Measurements from ENCODE around the gene MPIG6B.

MPIG6B gene, protein sequence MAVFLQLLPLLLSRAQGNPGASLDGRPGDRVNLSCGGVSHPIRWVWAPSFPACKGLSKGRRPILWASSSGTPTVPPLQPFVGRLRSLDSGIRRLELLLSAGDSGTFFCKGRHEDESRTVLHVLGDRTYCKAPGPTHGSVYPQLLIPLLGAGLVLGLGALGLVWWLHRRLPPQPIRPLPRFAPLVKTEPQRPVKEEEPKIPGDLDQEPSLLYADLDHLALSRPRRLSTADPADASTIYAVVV

DNA sequence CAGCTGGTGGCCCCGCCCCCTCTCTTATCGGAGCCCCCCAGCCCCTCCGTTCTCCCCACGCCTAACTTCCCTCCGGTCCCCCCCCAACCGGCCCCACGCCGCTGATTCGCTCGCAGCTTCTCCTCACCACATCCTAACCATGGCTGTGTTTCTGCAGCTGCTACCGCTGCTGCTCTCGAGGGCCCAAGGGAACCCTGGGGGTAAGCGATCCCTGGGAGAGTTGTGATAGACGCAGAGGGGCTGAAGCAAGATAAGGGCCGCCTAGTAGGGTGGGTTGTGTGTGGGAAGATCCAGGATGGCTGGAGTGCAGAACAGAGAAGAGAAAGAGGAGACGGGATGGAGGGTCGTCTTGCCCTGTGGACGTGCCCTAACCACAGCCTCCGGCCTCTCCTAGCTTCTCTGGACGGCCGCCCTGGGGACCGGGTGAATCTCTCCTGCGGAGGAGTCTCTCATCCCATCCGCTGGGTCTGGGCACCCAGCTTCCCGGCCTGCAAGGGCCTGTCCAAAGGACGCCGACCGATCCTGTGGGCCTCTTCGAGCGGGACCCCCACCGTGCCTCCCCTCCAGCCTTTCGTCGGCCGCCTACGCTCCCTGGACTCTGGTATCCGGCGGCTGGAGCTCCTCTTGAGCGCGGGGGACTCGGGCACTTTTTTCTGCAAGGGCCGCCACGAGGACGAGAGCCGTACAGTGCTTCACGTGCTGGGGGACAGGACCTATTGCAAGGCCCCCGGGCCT lies at the start of gene MPIG6B:
Gene MPIG6B, plus strand, starts transcription at position 129 of the 735 bp plus-strand sequence. Its CDS starts 11 bp downstream, at position 140.
- ChIA-PET POLR2A (interaction anchor here (0.6 kb wide), 1 partner anchor 39 kb away, joined by 5 read pairs; no protein-coding TSS in a partner anchor), CTCF (interaction anchor here (0.9 to 2.0 kb wide), 5 partner anchors 9 to 39 kb away, joined by 3 to 7 read pairs (median 4); partner anchors contain the start of gene CLIC1)
- DNase-seq (ENCODE audit: extremely low spot score), result no peak
- TF ChIP-seq, protein P1, sequence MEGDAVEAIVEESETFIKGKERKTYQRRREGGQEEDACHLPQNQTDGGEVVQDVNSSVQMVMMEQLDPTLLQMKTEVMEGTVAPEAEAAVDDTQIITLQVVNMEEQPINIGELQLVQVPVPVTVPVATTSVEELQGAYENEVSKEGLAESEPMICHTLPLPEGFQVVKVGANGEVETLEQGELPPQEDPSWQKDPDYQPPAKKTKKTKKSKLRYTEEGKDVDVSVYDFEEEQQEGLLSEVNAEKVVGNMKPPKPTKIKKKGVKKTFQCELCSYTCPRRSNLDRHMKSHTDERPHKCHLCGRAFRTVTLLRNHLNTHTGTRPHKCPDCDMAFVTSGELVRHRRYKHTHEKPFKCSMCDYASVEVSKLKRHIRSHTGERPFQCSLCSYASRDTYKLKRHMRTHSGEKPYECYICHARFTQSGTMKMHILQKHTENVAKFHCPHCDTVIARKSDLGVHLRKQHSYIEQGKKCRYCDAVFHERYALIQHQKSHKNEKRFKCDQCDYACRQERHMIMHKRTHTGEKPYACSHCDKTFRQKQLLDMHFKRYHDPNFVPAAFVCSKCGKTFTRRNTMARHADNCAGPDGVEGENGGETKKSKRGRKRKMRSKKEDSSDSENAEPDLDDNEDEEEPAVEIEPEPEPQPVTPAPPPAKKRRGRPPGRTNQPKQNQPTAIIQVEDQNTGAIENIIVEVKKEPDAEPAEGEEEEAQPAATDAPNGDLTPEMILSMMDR (IDR thresholded peaks at IDR 0.05; ENCODE audit: control extremely low read depth, extremely low read depth, low read depth, missing control alignments), result no peak

DNA sequence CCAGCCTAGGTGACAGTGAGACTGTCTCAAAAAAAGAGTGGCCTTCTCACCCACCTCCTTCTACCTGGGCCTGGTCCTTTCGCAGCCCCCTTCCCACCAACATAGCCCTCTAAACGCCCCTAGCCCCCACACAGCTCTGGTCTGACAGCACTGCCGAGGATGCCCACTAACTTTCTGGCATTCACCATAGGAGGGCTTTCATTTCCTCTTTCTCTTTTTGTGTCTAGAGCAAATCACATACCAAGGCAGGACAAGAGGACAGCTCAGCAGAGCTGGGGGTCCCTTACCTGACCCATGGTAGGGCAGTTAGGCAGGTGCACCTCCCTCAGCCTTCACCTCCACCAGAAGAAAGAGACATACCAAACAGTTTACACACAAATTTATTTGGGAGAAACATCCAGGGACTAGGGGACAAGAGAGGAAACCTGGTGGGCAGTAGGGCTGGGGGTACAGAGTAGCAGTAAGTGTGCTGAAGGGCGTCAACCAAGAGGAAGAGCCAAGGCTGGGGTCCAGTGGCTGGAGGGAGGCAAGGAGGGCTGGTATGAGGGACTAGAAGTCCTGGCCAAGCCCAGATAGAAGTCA lies 46.8 kb upstream of the MPIG6B start:
- ChIA-PET CTCF (interaction anchor here (1.5 to 2.3 kb wide), 2 partner anchors 13 to 77 kb away, joined by 4 to 5 read pairs; no protein-coding TSS in a partner anchor), POLR2A (interaction anchor here (1.1 kb wide), 1 partner anchor 139 kb away, joined by 3 read pairs; the partner anchor contains the start of genes HSPA1A and HSPA1L)
- DNase-seq (ENCODE audit: extremely low spot score), result no peak
- TF ChIP-seq, protein P1 (IDR thresholded peaks at IDR 0.05; ENCODE audit: control extremely low read depth, extremely low read depth, low read depth, missing control alignments), result no peak

DNA sequence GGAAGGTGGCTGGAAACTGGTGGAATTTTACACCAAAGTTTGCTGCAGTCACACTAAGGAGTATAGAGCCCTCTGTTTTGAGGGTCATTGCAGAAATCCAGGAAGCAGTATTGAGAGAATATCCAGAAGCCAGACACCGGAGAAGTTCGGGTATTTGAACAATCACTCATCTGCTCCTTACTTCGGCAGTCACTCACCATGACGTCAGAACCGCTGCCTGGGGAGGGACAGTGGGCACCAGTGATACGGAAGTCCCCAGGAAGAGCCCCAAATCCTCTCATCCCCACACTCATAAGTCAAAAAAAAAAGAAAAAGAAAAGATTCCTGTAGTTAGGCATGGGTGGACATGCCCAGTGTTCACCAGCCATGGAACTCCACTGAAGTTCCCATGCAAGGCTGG lies 46.3 kb upstream of the MPIG6B start:
- DNase-seq (ENCODE audit: extremely low spot score), result no peak
- POLR2A ChIA-PET, result no interaction called here
- TF ChIP-seq, protein P1 (IDR thresholded peaks at IDR 0.05; ENCODE audit: control extremely low read depth, extremely low read depth, low read depth, missing control alignments), result no peak
- CTCF ChIA-PET, result interaction anchor here (1.2 to 1.5 kb wide), 2 partner anchors 12 to 13 kb away, joined by 3 to 4 read pairs; no protein-coding TSS in a partner anchor

DNA sequence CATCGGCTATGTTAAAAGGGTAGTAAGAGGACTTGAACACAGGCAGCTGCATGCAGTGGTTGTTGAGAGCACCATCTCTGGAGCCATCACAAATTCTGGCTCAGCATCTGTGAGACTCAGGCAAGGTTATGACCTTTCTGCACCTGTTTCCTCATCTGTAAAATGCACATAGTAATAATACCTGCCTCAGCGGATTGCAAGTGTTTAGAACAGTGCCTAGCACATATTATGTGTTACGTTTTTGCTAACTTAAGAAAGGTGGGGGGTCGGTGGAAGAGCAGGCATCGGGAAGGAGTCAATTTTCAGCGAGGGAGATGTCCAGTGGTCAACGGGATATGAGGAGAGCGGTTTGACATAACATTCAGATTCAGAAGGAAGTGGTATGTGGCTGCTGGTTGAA lies 45.2 kb upstream of the MPIG6B start:
- ChIA-PET POLR2A (no interaction called here), CTCF (interaction anchor here (0.8 to 2.9 kb wide), 6 partner anchors 10 to 275 kb away, joined by 3 to 12 read pairs (median 4); partner anchors contain the start of gene LY6G6D)
- TF ChIP-seq, protein P1 (IDR thresholded peaks at IDR 0.05; ENCODE audit: control extremely low read depth, extremely low read depth, low read depth, missing control alignments), result no peak

DNA sequence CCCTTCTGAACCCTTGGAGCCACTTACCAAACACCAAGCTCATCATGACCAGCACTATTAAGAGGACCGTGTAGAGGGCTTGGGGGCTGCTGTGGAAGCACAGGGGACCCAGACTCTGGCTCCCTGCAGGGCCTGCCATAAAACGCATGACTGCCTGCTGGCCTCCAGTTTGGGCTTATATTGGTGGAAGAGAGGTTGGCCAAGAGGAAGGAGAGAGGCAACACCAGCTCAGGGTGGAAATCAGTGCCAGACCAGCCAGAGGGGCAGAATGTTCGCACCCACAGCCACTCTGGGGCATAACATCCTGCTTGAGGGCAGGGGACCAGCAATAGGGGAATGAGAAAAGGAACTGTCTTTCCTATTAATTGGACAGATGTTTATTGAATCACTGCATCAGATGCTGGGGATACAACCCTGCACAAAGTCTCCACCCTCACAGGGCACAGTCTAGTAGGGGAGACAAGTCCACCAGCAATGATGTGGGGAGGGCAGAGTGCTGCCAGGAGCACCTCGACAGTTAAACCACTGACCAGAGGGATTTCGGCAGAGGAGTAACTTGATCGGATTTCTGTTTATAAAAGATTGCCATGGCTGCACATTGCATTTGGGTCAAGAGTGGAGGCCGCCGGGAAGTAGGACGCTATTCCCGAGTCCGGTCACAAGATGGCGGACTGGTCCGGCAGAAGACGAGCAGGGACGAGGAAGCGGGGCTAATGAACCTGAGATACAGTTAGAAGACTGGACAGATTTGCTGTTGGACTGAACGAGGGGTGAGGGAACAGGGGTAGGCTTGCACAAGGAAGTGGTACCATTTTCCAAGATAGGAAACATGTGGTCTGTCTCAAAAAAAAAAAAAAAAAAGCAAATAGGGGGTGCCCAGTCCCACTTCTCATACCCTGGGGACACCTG lies 42.7 kb upstream of the MPIG6B start, which contains the start of gene LY6G5C:
Gene LY6G5C, minus strand, starts transcription at position 842 of the 909 bp plus-strand sequence. Its CDS starts 694 bp downstream, at position 148.
- peak; percentile 83 for DNase-seq (ENCODE audit: extremely low spot score)
- TF ChIP-seq, protein P1 (IDR thresholded peaks at IDR 0.05; ENCODE audit: control extremely low read depth, extremely low read depth, low read depth, missing control alignments), result peak; percentile 77
- ChIA-PET CTCF (interaction anchor here (0.6 to 2.9 kb wide), 20 partner anchors 8 to 290 kb away, joined by 3 to 20 read pairs (median 4); partner anchors contain the start of genes ABHD16A, CSNK2B, HSPA1A and HSPA1L), POLR2A (interaction anchor here (0.6 kb wide), 1 partner anchor 10 kb away, joined by 3 read pairs; no protein-coding TSS in a partner anchor)

More for the DNA sequence above, 45.2 kb upstream of the MPIG6B start:
- no peak for DNase-seq (ENCODE audit: extremely low spot score)
